ENCODE measurements around the gene SUCLA2. TPM values are rescaled to one million over a fixed set of nuclear protein-coding genes. Genes with fewer than 3 reads are reported as not detected.

The SUCLA2 gene
- polyA plus RNA-seq, 1 donor from 2014 or later, result 137 TPM

- no peaks in the 10 kb centered on the region for H3F3A ChIP-seq (ENCODE audit: insufficient read depth, low read length, poor library complexity, severe bottlenecking)
- H3K27ac ChIP-seq (ENCODE audit: low read length), result no peak overlapping the region
- TF ChIP-seq POLR2AphosphoS5 (IDR thresholded peaks at IDR 0.05), result no peak
- no peaks in the 10 kb centered on the region for H3K27me3 ChIP-seq (ENCODE audit: insufficient read depth, low read depth, low read length)
- H3K9me2 ChIP-seq (ENCODE audit: insufficient read depth, low read length), result no peaks in the 10 kb centered on the region
- H2AFZ ChIP-seq (ENCODE audit: low read depth, low read length), result no peak overlapping the region
- H3K79me2 ChIP-seq (replicated peaks; ENCODE audit: insufficient read depth, low read length), result peaks cover 8% of the 10 kb centered on the region
- H4K20me1 ChIP-seq (ENCODE audit: insufficient read depth), result no peaks in the 10 kb centered on the region
- no peak overlapping the region for H3K4me3 ChIP-seq (ENCODE audit: low read length)
- peaks cover 8% of the 10 kb centered on the region for H3K36me3 ChIP-seq (ENCODE audit: insufficient read depth, low read length)
- H3K9ac ChIP-seq (ENCODE audit: low read length), result no peak overlapping the region
- H3K9me3 ChIP-seq (ENCODE audit: low read length), result no peaks in the 10 kb centered on the region
- no peak overlapping the region for H3K4me2 ChIP-seq (ENCODE audit: low read length)
Observed at GRCh38 chr13:47976325-47976724, 24.7 kb downstream of the SUCLA2 start.

GRCh38 chr13:47964863-47965262 lies 36.2 kb downstream of the SUCLA2 start:
- TF ChIP-seq CTCF (IDR thresholded peaks at IDR 0.05; ENCODE audit: poor library complexity, severe bottlenecking) (no peak), TAF1 (IDR thresholded peaks at IDR 0.05; ENCODE audit: low read depth) (no peak), POLR2AphosphoS5 (IDR thresholded peaks at IDR 0.05) (no peak), SMC3 (conservative IDR thresholded peaks at IDR 0.05; ENCODE audit: poor library complexity) (no peak), EZH2 (IDR thresholded peaks at IDR 0.05; ENCODE audit: borderline replicate concordance, insufficient read depth, low read length, poor library complexity, severe bottlenecking) (no peak), MXI1 (conservative IDR thresholded peaks at IDR 0.05; ENCODE audit: poor library complexity, severe bottlenecking) (no peak), RAD21 (conservative IDR thresholded peaks at IDR 0.05) (no peak), REST (IDR thresholded peaks at IDR 0.05; ENCODE audit: borderline replicate concordance) (no peak), EP300 (conservative IDR thresholded peaks at IDR 0.05; ENCODE audit: poor library complexity, severe bottlenecking) (no peak)
- no peak overlapping the region for H3K4me3 ChIP-seq (ENCODE audit: low read length)
- no peaks in the 10 kb centered on the region for H3K27me3 ChIP-seq (ENCODE audit: insufficient read depth, low read depth, low read length)
- no peak overlapping the region for H3K4me2 ChIP-seq (ENCODE audit: low read length)
- no peaks in the 10 kb centered on the region for H4K20me1 ChIP-seq (ENCODE audit: insufficient read depth)
- no peak overlapping the region for H3K9ac ChIP-seq (ENCODE audit: low read length)
- no peaks in the 10 kb centered on the region for H3K79me2 ChIP-seq (replicated peaks; ENCODE audit: insufficient read depth, low read length)
- H3K9me3 ChIP-seq (ENCODE audit: low read length), result no peaks in the 10 kb centered on the region
- H3K9me2 ChIP-seq (ENCODE audit: insufficient read depth, low read length), result no peaks in the 10 kb centered on the region
- H3F3A ChIP-seq (ENCODE audit: insufficient read depth, low read length, poor library complexity, severe bottlenecking), result no peaks in the 10 kb centered on the region
- H3K27ac ChIP-seq (ENCODE audit: low read length), result no peak overlapping the region
- no peak overlapping the region for H2AFZ ChIP-seq (ENCODE audit: low read depth, low read length)
- peaks cover 26% of the 10 kb centered on the region for H3K36me3 ChIP-seq (ENCODE audit: insufficient read depth, low read length)

GRCh38 chr13:47962237-47962636 lies 38.8 kb downstream of the SUCLA2 start:
- Histone ChIP-seq H2AFZ (ENCODE audit: low read depth, low read length) (no peak overlapping the region), H3K9me2 (ENCODE audit: insufficient read depth, low read length) (no peaks in the 10 kb centered on the region), H3K79me2 (replicated peaks; ENCODE audit: insufficient read depth, low read length) (no peaks in the 10 kb centered on the region), H3K4me3 (ENCODE audit: low read length) (no peak overlapping the region), H3K27me3 (ENCODE audit: insufficient read depth, low read depth, low read length) (no peaks in the 10 kb centered on the region), H3K4me2 (ENCODE audit: low read length) (no peak overlapping the region), H3K27ac (ENCODE audit: low read length) (no peak overlapping the region), H3K9ac (ENCODE audit: low read length) (no peak overlapping the region), H3K9me3 (ENCODE audit: low read length) (no peaks in the 10 kb centered on the region), H3F3A (ENCODE audit: insufficient read depth, low read length, poor library complexity, severe bottlenecking) (no peaks in the 10 kb centered on the region), H4K20me1 (ENCODE audit: insufficient read depth) (no peaks in the 10 kb centered on the region), H3K36me3 (ENCODE audit: insufficient read depth, low read length) (peaks cover 27% of the 10 kb centered on the region)
- no peak for TF ChIP-seq CTCF (IDR thresholded peaks at IDR 0.05; ENCODE audit: poor library complexity, severe bottlenecking)
- no peak for TF ChIP-seq REST (IDR thresholded peaks at IDR 0.05; ENCODE audit: borderline replicate concordance)
- TF ChIP-seq EZH2 (IDR thresholded peaks at IDR 0.05; ENCODE audit: borderline replicate concordance, insufficient read depth, low read length, poor library complexity, severe bottlenecking), result no peak
